Fibroblast of upper back skin (primary cell): ENCODE measurements around the gene ENTREP1.
A peak's percentile ranks its signal among the peaks of the same experiment; 100 is the strongest.

Experiments
- DNase-seq: peaks from one replicate; pipeline ENCODE4 v3.0.0-alpha.2; 2013

Gene ENTREP1

DNA sequence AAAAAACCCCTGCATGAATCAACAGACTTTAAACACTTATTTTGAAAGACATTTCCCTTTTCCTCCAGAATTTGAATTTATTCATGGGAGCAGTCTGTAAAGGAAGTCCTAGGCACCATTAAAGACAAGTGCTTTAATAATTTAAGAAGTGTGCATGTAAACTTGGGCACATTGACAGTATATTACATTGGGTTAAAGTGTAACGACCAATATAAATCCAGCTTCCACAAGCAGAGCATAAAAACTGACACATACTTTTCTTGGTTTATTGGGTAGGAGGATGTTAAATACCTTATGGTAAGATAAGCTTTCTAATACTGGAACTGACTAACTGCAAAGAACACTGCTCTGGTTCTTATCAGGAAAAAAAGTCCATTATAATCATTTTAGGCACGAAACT, 1.2 kb upstream of the ENTREP1 start:
- no peak for DNase-seq

- no peak for DNase-seq
Observed at GRCh38 chr9:69325409-69326212, 596 bp downstream of the ENTREP1 start.

GRCh38 chr9:69326261-69326660, 1.2 kb downstream of the ENTREP1 start:
- DNase-seq = no peak

GRCh38 chr9:69330580-69330979, 5.6 kb downstream of the ENTREP1 start:
- DNase-seq = no peak

GRCh38 chr9:69331444-69331843, 6.4 kb downstream of the ENTREP1 start:
- DNase-seq = no peak

- no peak for DNase-seq
Observed at GRCh38 chr9:69332067-69332685, 7.2 kb downstream of the ENTREP1 start.

DNA sequence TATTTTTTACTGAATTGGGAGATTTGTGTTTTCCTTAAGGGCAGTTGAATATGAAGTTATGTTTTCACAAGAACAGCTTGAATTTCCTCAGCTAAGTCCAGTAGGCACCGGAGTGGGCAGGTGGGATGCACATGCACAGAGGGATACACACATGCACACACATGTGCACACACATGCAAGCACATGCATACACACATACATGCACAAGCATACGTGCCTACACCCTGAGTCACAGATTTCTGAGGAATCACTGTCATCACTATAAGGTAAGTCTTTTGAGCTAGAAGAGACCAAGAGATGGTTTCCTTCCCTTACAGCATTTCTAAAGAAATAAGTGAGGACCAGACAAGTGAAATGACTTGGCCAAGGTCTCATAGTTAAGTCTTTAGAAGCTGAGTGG, 8.7 kb downstream of the ENTREP1 start:
- DNase-seq = no peak

- DNase-seq = no peak
Observed at GRCh38 chr9:69334317-69334716, 9.3 kb downstream of the ENTREP1 start.

- DNase-seq = no peak
Observed at GRCh38 chr9:69339620-69340019, 14.6 kb downstream of the ENTREP1 start.

DNA sequence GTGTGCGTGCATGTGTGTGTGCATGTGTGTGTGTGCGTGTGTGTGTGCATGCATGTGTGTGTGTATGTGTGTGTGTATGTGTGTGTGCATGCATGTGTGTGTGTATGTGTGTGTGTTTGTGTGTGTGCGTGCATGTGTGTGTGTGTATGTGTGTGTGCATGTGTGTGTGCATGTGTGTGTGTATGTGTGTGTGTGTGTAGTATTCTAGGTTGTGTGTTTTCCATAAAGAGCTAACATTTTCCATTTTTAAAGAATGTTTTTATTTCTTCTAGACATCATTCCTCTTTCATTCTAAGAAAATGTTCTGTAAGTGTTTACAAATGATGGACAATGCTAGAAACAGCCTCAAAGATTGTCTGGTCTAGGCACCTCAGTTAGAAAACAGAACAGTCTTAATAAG, 15.6 kb downstream of the ENTREP1 start:
- DNase-seq = no peak

DNA sequence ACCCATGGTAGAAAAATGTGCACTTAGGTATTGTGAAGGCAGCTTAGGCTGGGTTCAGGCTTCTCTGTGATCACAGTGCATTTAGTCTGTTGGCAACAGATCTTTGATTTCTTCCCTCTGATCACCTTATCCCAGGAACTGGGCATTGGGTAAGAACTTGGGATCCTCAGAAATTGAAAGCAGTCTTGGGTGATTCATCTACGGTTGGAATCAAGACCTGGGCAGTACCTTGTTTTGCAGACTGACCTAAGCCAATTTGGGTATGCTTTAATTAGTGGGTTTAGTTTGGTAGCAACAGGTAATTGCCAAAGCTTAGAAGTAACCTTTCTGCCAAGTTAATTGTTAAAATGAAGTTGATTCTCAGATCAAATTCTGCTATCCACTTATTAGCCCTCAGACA, 17.8 kb downstream of the ENTREP1 start:
- no peak for DNase-seq

DNA sequence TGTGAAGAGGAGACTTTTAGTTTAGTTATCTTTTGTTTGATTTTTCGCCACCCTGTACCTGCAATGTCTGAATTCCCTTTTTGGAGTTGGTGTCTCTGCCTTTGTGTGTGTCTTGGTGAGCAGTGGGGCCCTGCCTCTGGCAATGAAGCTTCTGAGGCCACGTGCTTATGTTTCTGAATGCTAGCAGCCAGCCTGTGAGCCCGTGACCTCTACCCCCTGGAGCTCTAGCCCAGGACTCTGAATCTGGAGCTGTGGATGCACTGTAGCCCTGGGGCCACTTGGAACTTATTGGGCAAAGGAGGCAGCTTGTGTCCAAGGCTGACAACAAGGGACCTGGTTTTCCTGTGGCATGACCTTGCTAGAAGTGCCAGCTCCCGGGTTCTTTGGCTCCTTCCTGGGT, 19.4 kb downstream of the ENTREP1 start:
- DNase-seq = no peak

GRCh38 chr9:69346596-69347390, 21.8 kb downstream of the ENTREP1 start:
- no peak for DNase-seq

GRCh38 chr9:69347607-69348006, 22.6 kb downstream of the ENTREP1 start:
- DNase-seq = no peak

DNA sequence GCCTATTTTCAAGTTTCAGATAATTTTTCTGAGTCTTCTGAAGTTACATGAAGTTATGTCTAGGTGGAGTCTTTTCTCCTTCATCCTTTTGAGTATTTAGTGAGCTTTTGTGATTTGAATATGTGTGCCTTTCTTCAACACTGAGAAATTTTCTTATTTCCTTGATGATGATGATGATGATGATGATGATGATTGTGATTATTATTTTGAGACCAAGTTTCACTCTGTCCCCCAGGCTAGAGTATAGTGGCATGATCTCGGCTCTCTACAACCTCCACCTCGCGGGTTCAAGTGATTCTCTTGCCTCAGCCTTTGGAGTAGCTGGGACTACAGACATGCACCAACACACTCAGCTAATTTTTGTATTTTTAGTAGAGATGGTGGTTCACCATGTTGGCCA, 26.2 kb downstream of the ENTREP1 start:
- no peak for DNase-seq

- no peak for DNase-seq
Observed at GRCh38 chr9:69355232-69355631, 30.2 kb downstream of the ENTREP1 start.

- DNase-seq = no peak
Observed at GRCh38 chr9:69357030-69357775, 32.2 kb downstream of the ENTREP1 start.

- DNase-seq = no peak
Observed at GRCh38 chr9:69357821-69358220, 32.8 kb downstream of the ENTREP1 start.

- DNase-seq = no peak
Observed at GRCh38 chr9:69363191-69363590, 38.2 kb downstream of the ENTREP1 start.

DNA sequence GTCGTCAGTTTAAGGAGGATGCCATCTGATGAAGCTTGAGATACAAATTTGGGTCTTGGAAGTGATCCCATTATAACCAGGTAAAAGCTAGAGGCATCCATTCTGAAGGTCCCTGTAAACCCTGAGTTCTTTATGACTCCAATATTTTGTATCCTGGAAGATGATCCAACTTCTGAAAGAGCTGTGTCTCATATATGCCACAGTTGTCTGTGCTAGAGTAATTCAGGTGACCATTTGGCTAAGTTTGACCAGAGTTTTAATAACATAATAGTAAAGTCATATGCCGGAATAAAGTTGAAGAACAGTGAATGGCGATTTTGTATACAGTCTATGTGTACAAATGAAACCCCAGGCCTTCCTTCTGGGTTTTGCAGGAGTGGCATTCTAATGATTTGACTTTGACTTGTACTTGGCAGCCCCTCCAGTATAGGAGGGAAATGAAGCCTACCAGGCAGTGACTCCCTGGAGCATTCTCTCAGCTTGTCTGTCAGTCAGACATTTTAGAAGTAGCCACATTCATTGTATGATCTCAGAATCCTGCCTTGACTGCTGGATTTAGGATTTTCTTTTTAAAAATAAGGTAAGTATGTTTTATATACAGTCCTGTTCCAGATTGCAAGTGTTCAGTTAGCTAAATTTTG, 39.6 kb downstream of the ENTREP1 start:
- DNase-seq = no peak

DNA sequence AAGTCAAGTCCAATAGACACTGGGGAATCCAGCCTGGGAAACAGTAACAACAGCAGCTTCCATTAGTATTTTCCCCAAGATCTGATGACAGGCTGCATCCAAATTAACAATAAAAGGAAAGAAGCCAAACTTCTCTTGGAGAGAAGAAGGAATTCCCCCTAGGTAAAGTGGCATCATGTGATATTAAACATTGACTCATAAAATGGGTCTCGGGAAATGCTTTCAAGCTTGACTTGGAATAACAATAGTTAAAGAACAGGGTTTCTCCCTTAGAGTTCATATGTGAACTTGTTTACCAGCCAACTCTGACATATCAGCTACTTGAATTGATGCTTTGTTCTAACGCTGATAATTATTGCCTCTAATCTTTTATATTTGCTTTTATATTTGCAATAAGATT, 45.4 kb downstream of the ENTREP1 start:
- no peak for DNase-seq

- DNase-seq = no peak
Observed at GRCh38 chr9:69371001-69371400, 46.0 kb downstream of the ENTREP1 start.

- peak; percentile 93 for DNase-seq
Observed at GRCh38 chr9:69376651-69377050, 51.6 kb downstream of the ENTREP1 start.
